OCI-LY7 (cell line): ENCODE data around the gene PACSIN3. TPM values are rescaled to one million over a fixed set of nuclear protein-coding genes. Genes with fewer than 3 reads are reported as not detected.

ENCODE experiments used
- Bru-seq: library from RNA; stranded (reverse); fragments of 400-500 nt; gene quantifications from one replicate; lab custom pipeline; 2021; lab: Mats Ljungman, UMichigan
- BruChase-seq, 2 experiments: library from RNA; stranded (reverse); fragments of 400-500 nt; gene quantifications; one replicate each; lab custom pipeline; 2021; lab: Mats Ljungman, UMichigan
- BruUV-seq: library from RNA; stranded (reverse); fragments of 400-500 nt; replicated peaks from 2 replicates; lab custom pipeline; 2021; lab: Mats Ljungman, UMichigan
- CTCF ChIA-PET: fragments of 300-600 bp; sonication (Branson Sonifier 250); formaldehyde crosslinking; loops from one replicate; lab custom pipeline; 2022; ENCODE audit warnings: antibody characterized with exemption; ENCODE audit not compliant: unreplicated experiment; lab: Charles Lee
- POLR2A ChIA-PET: fragments of 300-600 bp; sonication (Branson Sonifier 250); formaldehyde crosslinking; loops from one replicate; lab custom pipeline; 2022; ENCODE audit warnings: antibody characterized with exemption; lab: Charles Lee
- DNase-seq: peaks from one replicate; pipeline ENCODE4 v3.0.0-alpha.2; 2015; ENCODE audit warnings: low spot score
- H2AFZ ChIP-seq: fragments of 200-600 bp; sonication (generic), shearing (Covaris generic); 2 replicates; pipeline ENCODE4 v1.6.1; 2014; ENCODE audit warnings: mild to moderate bottlenecking, antibody characterized with exemption, low read length, moderate library complexity
- H3K27ac ChIP-seq: fragments of 200-600 bp; sonication (generic); 2 replicates; pipeline ENCODE4 v1.5.1; 2014; ENCODE audit warnings: mixed run types, low read depth, mild to moderate bottlenecking, moderate library complexity, low read length, inconsistent platforms; ENCODE audit not compliant: poor library complexity, severe bottlenecking
- H3K36me3 ChIP-seq: fragments of 200-600 bp; sonication (generic); 2 replicates; pipeline ENCODE4 v1.6.1; 2014; ENCODE audit warnings: mild to moderate bottlenecking, antibody characterized with exemption, low read length, moderate library complexity, mixed read lengths; ENCODE audit not compliant: insufficient read depth
- H3K4me1 ChIP-seq: fragments of 200-600 bp; sonication (generic); 2 replicates; pipeline ENCODE4 v1.5.1; 2014; ENCODE audit warnings: mild to moderate bottlenecking, low read length; ENCODE audit not compliant: insufficient read depth, poor library complexity, severe bottlenecking
- H3K4me2 ChIP-seq: fragments of 200-600 bp; sonication (generic); 2 replicates; pipeline ENCODE4 v1.6.1; 2014; ENCODE audit warnings: mild to moderate bottlenecking, low read length
- H3K4me3 ChIP-seq: fragments of 200-600 bp; sonication (generic); 2 replicates; pipeline ENCODE4 v1.5.1; 2014; ENCODE audit warnings: mild to moderate bottlenecking, low read depth, low read length; ENCODE audit not compliant: poor library complexity, severe bottlenecking
- H3K79me2 ChIP-seq: fragments of 200-600 bp; sonication (generic); 2 replicates; pipeline ENCODE4 v1.6.1; 2016; ENCODE audit warnings: low read depth, mild to moderate bottlenecking, low read length, moderate library complexity, mixed read lengths; ENCODE audit not compliant: insufficient read depth
- H3K9me2 ChIP-seq: fragments of 200-600 bp; sonication (generic); 2 replicates; pipeline ENCODE4 v1.6.1; 2016; ENCODE audit warnings: mild to moderate bottlenecking, low read length, mixed read lengths; ENCODE audit not compliant: insufficient read depth
- H3K9me3 ChIP-seq: fragments of 200-600 bp; sonication (generic); 2 replicates; pipeline ENCODE4 v1.6.1; 2014; ENCODE audit warnings: mild to moderate bottlenecking, mixed run types, low read length, mixed read lengths
- H4K20me1 ChIP-seq: fragments of 200-600 bp; sonication (generic); 2 replicates; pipeline ENCODE4 v1.6.1; 2014; ENCODE audit warnings: mild to moderate bottlenecking, antibody characterized with exemption, low read length, moderate library complexity, mixed read lengths; ENCODE audit not compliant: insufficient read depth
- EZH2phosphoT487 ChIP-seq: fragments of 200-600 bp; sonication (generic); IDR thresholded peaks from 2 replicates; pipeline ENCODE4 v1.6.1; 2018; ENCODE audit warnings: low read depth, borderline replicate concordance, mild to moderate bottlenecking, mixed run types, antibody characterized with exemption, low read length, moderate library complexity, mixed read lengths
- intact Hi-C: fragments of 100-400 bp; cut with micrococcal nuclease; formaldehyde crosslinking; loops from one replicate; pipeline ENCODE4 v1.10.0; 2022; ENCODE audit not compliant: unreplicated experiment
- long read RNA-seq: library from polyadenylated mRNA; stranded (forward); transcript quantifications from one replicate; pipeline ENCODE4 v2.0.0, GENCODE V29; 2022
- total RNA-seq, 2 experiments: library from RNA; depleted of rRNA in 1 of 2; stranded (reverse); fragments of >200 nt in 1 of 2; shearing (Covaris generic) in 1 of 2; gene quantifications; 2 replicates each; pipeline ENCODE4 v1.2.3, GENCODE V29; 2014 to 2022
- TF ChIP-seq, protein P1 (sequence below): fragments of 200-600 bp; sonication (generic); conservative IDR thresholded peaks from 2 replicates; pipeline ENCODE4 v1.5.1; 2014; ENCODE audit warnings: mild to moderate bottlenecking, antibody characterized with exemption, low read length, moderate library complexity, mixed read lengths

The PACSIN3 gene
- total RNA-seq (2014; rRNA removed; shearing (Covaris generic)) (not detected in 2 replicates), total RNA-seq (2022) (not detected in 2 replicates), Bru-seq, nascent RNA (not detected), BruChase-seq, experiment 1, labeled RNA remaining after a 6-hour chase (not detected), BruChase-seq, experiment 2, labeled RNA remaining after a 2-hour chase (percentile 14 among the genes with signal in this experiment)
- long read RNA-seq: 0 reads

DNA sequence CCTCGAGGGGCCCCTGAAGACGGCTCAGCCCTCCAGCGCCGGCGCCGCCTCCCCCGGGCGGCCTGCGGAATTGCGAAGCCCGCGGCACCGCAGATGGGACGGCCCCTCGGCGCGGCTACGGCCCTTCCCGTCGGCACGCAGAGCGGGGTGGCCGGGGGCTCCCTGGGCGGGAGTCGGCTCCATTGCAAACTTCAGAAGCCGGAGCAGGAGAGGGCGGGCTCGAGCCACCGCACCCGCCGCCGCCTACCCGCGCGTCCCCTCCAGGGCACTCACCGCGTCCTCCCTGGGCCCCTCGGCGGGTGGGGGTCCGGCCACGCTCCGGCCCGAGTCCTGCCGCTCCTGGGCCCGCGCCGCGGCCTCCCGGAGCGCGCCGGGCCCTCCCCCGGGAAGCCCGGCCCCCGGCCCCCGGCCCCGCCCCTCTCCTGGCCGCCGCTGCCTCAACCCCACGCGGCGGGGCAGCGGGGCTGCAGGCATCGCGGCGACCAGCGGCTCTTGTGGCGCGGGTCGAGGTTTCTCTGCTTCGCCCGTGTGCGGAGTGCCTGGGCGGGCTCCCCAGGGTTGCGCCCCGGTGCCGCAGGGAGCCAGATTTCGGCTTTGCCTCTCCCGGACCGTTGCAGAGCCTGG is at the start of gene PACSIN3:
Gene PACSIN3 (minus strand): TSS at position 359 of the 624 bp plus-strand sequence. CDS start 3,707 bp downstream, outside the sequence.
- Histone ChIP-seq H3K36me3 (no peaks in the 10 kb centered on the region), H3K4me3 (peak within 1 kb of the TSS; percentile 30), H3K4me2 (peak within 1 kb of the TSS; percentile 68), H3K79me2 (no peaks in the 10 kb centered on the region), H3K9me2 (no peaks in the 10 kb centered on the region), H3K9me3 (no peaks in the 10 kb centered on the region), H2AFZ (peak within 1 kb of the TSS; percentile 21; the same call in 1 of the 2 replicates), H3K27ac (no peak within 1 kb of the TSS), H3K4me1 (peaks cover 9% of the 10 kb centered on the region), H4K20me1 (no peaks in the 10 kb centered on the region)
- CTCF ChIA-PET: no interaction called here
- TF ChIP-seq, protein P1, sequence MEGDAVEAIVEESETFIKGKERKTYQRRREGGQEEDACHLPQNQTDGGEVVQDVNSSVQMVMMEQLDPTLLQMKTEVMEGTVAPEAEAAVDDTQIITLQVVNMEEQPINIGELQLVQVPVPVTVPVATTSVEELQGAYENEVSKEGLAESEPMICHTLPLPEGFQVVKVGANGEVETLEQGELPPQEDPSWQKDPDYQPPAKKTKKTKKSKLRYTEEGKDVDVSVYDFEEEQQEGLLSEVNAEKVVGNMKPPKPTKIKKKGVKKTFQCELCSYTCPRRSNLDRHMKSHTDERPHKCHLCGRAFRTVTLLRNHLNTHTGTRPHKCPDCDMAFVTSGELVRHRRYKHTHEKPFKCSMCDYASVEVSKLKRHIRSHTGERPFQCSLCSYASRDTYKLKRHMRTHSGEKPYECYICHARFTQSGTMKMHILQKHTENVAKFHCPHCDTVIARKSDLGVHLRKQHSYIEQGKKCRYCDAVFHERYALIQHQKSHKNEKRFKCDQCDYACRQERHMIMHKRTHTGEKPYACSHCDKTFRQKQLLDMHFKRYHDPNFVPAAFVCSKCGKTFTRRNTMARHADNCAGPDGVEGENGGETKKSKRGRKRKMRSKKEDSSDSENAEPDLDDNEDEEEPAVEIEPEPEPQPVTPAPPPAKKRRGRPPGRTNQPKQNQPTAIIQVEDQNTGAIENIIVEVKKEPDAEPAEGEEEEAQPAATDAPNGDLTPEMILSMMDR: no peak
- TF ChIP-seq EZH2phosphoT487: no peak
- no peak for DNase-seq
- intact Hi-C loops: no loop called here
- no TSS peak for BruUV-seq
- POLR2A ChIA-PET: no interaction called here

DNA sequence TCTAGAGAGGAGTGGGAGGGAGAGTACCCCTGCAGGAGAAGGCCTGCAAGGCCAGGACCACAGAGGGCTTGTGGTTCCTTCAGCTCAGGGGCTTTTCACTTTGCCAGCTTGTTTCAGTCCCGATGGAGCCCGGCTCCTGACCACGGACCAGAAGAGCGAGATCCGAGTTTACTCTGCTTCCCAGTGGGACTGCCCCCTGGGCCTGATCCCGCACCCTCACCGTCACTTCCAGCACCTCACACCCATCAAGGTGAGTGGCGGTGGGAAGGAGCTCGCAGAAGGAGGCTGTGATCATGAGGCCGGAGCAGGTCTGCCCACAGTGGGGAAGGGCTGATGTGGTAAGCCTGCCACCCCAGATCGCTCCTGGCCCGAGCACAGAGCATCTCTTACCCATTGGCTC is 48.9 kb upstream of the PACSIN3 start:
- H4K20me1 ChIP-seq: no peaks in the 10 kb centered on the region
- H3K79me2 ChIP-seq: no peaks in the 10 kb centered on the region
- peaks cover 22% of the 10 kb centered on the region for H3K36me3 ChIP-seq
- intact Hi-C loops: no loop called here
- H2AFZ ChIP-seq: no peak overlapping the region
- H3K4me1 ChIP-seq: peaks cover 8% of the 10 kb centered on the region
- POLR2A ChIA-PET: interaction anchor here (0.6 to 1.6 kb wide), 2 partner anchors 8 to 15 kb away, joined by 3 read pairs; no protein-coding TSS in a partner anchor
- CTCF ChIA-PET: interaction anchor here (0.5 kb wide), 1 partner anchor 17 kb away, joined by 3 read pairs; no protein-coding TSS in a partner anchor
- no peak for DNase-seq
- H3K4me3 ChIP-seq: no peak overlapping the region
- TF ChIP-seq, protein P1: no peak
- TF ChIP-seq EZH2phosphoT487: no peak
- no peaks in the 10 kb centered on the region for H3K9me3 ChIP-seq
- H3K9me2 ChIP-seq: no peaks in the 10 kb centered on the region
- H3K27ac ChIP-seq: no peak overlapping the region
- BruUV-seq: no TSS peak
- H3K4me2 ChIP-seq: no peak overlapping the region
